Activated naive CD4-positive, alpha-beta T cell treated with anti-CD3 and anti-CD28 coated beads for 36 hours (primary cell): Measurements from ENCODE around the gene PSMA1. TPM values are rescaled to one million over a fixed set of nuclear protein-coding genes. Genes with fewer than 3 reads are reported as not detected.
"Not testable (repeated sequence)": the region's sequence is repeated elsewhere in the genome, so short reads cannot be mapped to it uniquely, and the experiment has no call there.

Source experiments
- CTCF ChIA-PET: fragments of 350-600 bp; sonication (Branson Sonifier 250); formaldehyde crosslinking; loops from one replicate; lab custom pipeline; 2021; ENCODE audit warnings: antibody characterized with exemption; lab: Charles Lee
- DNase-seq: peaks from one replicate; pipeline ENCODE4 v3.0.0-alpha.2; 2020
- H3K27ac Mint-ChIP-seq: one replicate; pipeline ENCODE4 v1.8.0; 2021; ENCODE audit warnings: mild to moderate bottlenecking, mixed read lengths
- H3K27me3 Mint-ChIP-seq: one replicate; pipeline ENCODE4 v1.8.0; 2021; ENCODE audit warnings: low read depth, mixed read lengths
- H3K36me3 Mint-ChIP-seq: one replicate; pipeline ENCODE4 v1.8.0; 2021; ENCODE audit warnings: low read depth, mixed read lengths
- H3K4me1 Mint-ChIP-seq: one replicate; pipeline ENCODE4 v1.8.0; 2021; ENCODE audit warnings: low read depth, mixed read lengths
- H3K4me3 Mint-ChIP-seq: one replicate; pipeline ENCODE4 v1.8.0; 2021; ENCODE audit warnings: mild to moderate bottlenecking, moderate library complexity, mixed read lengths
- H3K9me3 Mint-ChIP-seq: one replicate; pipeline ENCODE4 v1.8.0; 2021; ENCODE audit warnings: mixed read lengths
- intact Hi-C: fragments of 100-400 bp; cut with micrococcal nuclease; formaldehyde crosslinking; loops from one replicate; pipeline ENCODE4 v1.15.1; 2023
- total RNA-seq, 2 experiments: library from RNA; stranded (reverse); gene quantifications; one replicate each; pipeline ENCODE4 v1.2.3, GENCODE V29; 2021

The PSMA1 gene
- total RNA-seq, 2 experiments from 2014 or later = 367 to 375 TPM

GRCh38 chr11:14546672-14547071, 26.5 kb upstream of the PSMA1 start:
- H3K9me3 Mint-ChIP-seq = no peaks in the 10 kb centered on the region
- peak overlapping the region; percentile 30 for H3K27ac Mint-ChIP-seq
- CTCF ChIA-PET = interaction anchor here (0.5 to 1.4 kb wide), 3 partner anchors 10 to 361 kb away, joined by 3 read pairs; no protein-coding TSS in a partner anchor
- no peak for DNase-seq
- no peaks in the 10 kb centered on the region for H3K27me3 Mint-ChIP-seq
- intact Hi-C loops = no loop called here
- H3K4me3 Mint-ChIP-seq = no peak overlapping the region
- peaks cover 7% of the 10 kb centered on the region for H3K36me3 Mint-ChIP-seq
- H3K4me1 Mint-ChIP-seq = peaks cover 36% of the 10 kb centered on the region

- H3K27ac Mint-ChIP-seq = no peak overlapping the region
- peaks cover 52% of the 10 kb centered on the region for H3K4me1 Mint-ChIP-seq
- intact Hi-C loops = loop anchor here (1.0 to 5.0 kb wide), 7 partner anchors 11 to 508 kb away; no protein-coding TSS in a partner anchor
- H3K4me3 Mint-ChIP-seq = no peak overlapping the region
- no peaks in the 10 kb centered on the region for H3K27me3 Mint-ChIP-seq
- CTCF ChIA-PET = interaction anchor here (8.5 kb wide), 1 partner anchor 361 kb away, joined by 86 read pairs; no protein-coding TSS in a partner anchor
- peaks cover 6% of the 10 kb centered on the region for H3K36me3 Mint-ChIP-seq
- no peak for DNase-seq
- H3K9me3 Mint-ChIP-seq = no peaks in the 10 kb centered on the region
Observed at GRCh38 chr11:14544611-14545010, 24.4 kb upstream of the PSMA1 start.

GRCh38 chr11:14543260-14543659, 23.1 kb upstream of the PSMA1 start:
- H3K27me3 Mint-ChIP-seq = no peaks in the 10 kb centered on the region
- no peak for DNase-seq
- no peak overlapping the region for H3K27ac Mint-ChIP-seq
- peaks cover 55% of the 10 kb centered on the region for H3K4me1 Mint-ChIP-seq
- CTCF ChIA-PET = interaction anchor here (1.0 to 8.5 kb wide), 3 partner anchors 12 to 363 kb away, joined by 3 to 86 read pairs (median 6); partner anchors contain the start of gene PDE3B
- no peaks in the 10 kb centered on the region for H3K9me3 Mint-ChIP-seq
- intact Hi-C loops = loop anchor here (5.0 kb wide), 1 partner anchor 509 kb away; no protein-coding TSS in a partner anchor
- no peak overlapping the region for H3K4me3 Mint-ChIP-seq
- peaks cover 6% of the 10 kb centered on the region for H3K36me3 Mint-ChIP-seq

GRCh38 chr11:14542324-14542723, 22.1 kb upstream of the PSMA1 start:
- intact Hi-C loops = loop anchor here (5.0 kb wide), 1 partner anchor 510 kb away; no protein-coding TSS in a partner anchor
- peaks cover 61% of the 10 kb centered on the region for H3K4me1 Mint-ChIP-seq
- no peak for DNase-seq
- H3K27ac Mint-ChIP-seq = no peak overlapping the region
- peaks cover 4% of the 10 kb centered on the region for H3K36me3 Mint-ChIP-seq
- no peaks in the 10 kb centered on the region for H3K9me3 Mint-ChIP-seq
- H3K27me3 Mint-ChIP-seq = no peaks in the 10 kb centered on the region
- H3K4me3 Mint-ChIP-seq = no peak overlapping the region
- CTCF ChIA-PET = interaction anchor here (0.6 to 8.5 kb wide), 4 partner anchors 9 to 363 kb away, joined by 3 to 86 read pairs (median 4); partner anchors contain the start of gene PDE3B

GRCh38 chr11:14541192-14541947, 21.2 kb upstream of the PSMA1 start:
- Mint-ChIP-seq H3K27me3 (no peaks in the 10 kb centered on the region), H3K36me3 (peaks cover 4% of the 10 kb centered on the region), H3K4me1 (peaks cover 59% of the 10 kb centered on the region), H3K27ac (no peak overlapping the region), H3K4me3 (no peak overlapping the region), H3K9me3 (no peaks in the 10 kb centered on the region)
- CTCF ChIA-PET = interaction anchor here (0.6 to 8.5 kb wide), 3 partner anchors 10 to 364 kb away, joined by 3 to 86 read pairs (median 6); partner anchors contain the start of gene PDE3B
- DNase-seq = no peak
- intact Hi-C loops = loop anchor here (5.0 kb wide), 1 partner anchor 511 kb away; no protein-coding TSS in a partner anchor

- intact Hi-C loops = loop anchor here (5.0 kb wide), 1 partner anchor 512 kb away; no protein-coding TSS in a partner anchor
- Mint-ChIP-seq H3K27ac (no peak overlapping the region), H3K36me3 (peaks cover 2% of the 10 kb centered on the region), H3K4me3 (no peak overlapping the region), H3K27me3 (no peaks in the 10 kb centered on the region), H3K4me1 (peaks cover 47% of the 10 kb centered on the region), H3K9me3 (no peaks in the 10 kb centered on the region)
- DNase-seq = no peak
- CTCF ChIA-PET = interaction anchor here (0.7 to 8.5 kb wide), 5 partner anchors 10 to 366 kb away, joined by 3 to 86 read pairs (median 4); partner anchors contain the start of gene PDE3B
Observed at GRCh38 chr11:14539982-14540421, 19.8 kb upstream of the PSMA1 start.

- Mint-ChIP-seq H3K27ac (no peak overlapping the region), H3K36me3 (no peaks in the 10 kb centered on the region), H3K9me3 (no peaks in the 10 kb centered on the region), H3K4me3 (no peak overlapping the region), H3K4me1 (peaks cover 38% of the 10 kb centered on the region), H3K27me3 (no peaks in the 10 kb centered on the region)
- no peak for DNase-seq
- CTCF ChIA-PET = interaction anchor here (0.6 to 8.5 kb wide), 6 partner anchors 9 to 367 kb away, joined by 3 to 86 read pairs (median 6); partner anchors contain the start of gene PDE3B
- intact Hi-C loops = no loop called here
Observed at GRCh38 chr11:14538926-14539554, 18.9 kb upstream of the PSMA1 start.

GRCh38 chr11:14538271-14538925, 18.2 kb upstream of the PSMA1 start:
- no peak for DNase-seq
- Mint-ChIP-seq H3K9me3 (no peaks in the 10 kb centered on the region), H3K27me3 (no peaks in the 10 kb centered on the region), H3K27ac (peak overlapping the region; percentile 36), H3K4me3 (no peak overlapping the region), H3K4me1 (peaks cover 36% of the 10 kb centered on the region), H3K36me3 (no peaks in the 10 kb centered on the region)
- intact Hi-C loops = no loop called here
- CTCF ChIA-PET = interaction anchor here (0.6 to 8.5 kb wide), 5 partner anchors 13 to 367 kb away, joined by 3 to 86 read pairs (median 5); no protein-coding TSS in a partner anchor

- Mint-ChIP-seq H3K4me1 (peaks cover 32% of the 10 kb centered on the region), H3K27ac (peak overlapping the region; percentile 90), H3K27me3 (no peaks in the 10 kb centered on the region), H3K36me3 (no peaks in the 10 kb centered on the region), H3K9me3 (no peaks in the 10 kb centered on the region), H3K4me3 (peak overlapping the region; percentile 68)
- peak; percentile 66 for DNase-seq
- CTCF ChIA-PET = interaction anchor here (0.6 to 8.5 kb wide), 12 partner anchors 10 to 369 kb away, joined by 3 to 86 read pairs (median 4); no protein-coding TSS in a partner anchor
- intact Hi-C loops = loop anchor here (1.0 to 2.0 kb wide), 8 partner anchors 17 to 368 kb away; partner anchors contain the start of genes CYP2R1 and PSMA1
Observed at GRCh38 chr11:14537134-14537599, 17.0 kb upstream of the PSMA1 start.

- H3K4me3 Mint-ChIP-seq, H3K27me3 Mint-ChIP-seq, DNase-seq, H3K9me3 Mint-ChIP-seq, H3K36me3 Mint-ChIP-seq, intact Hi-C loops, H3K27ac Mint-ChIP-seq: not testable (repeated sequence)
- CTCF ChIA-PET = interaction anchor here (0.6 to 2.3 kb wide), 6 partner anchors 12 to 373 kb away, joined by 3 to 14 read pairs (median 4); no protein-coding TSS in a partner anchor
- peaks cover 23% of the 10 kb centered on the region for H3K4me1 Mint-ChIP-seq
Observed at GRCh38 chr11:14535166-14535565, 15.0 kb upstream of the PSMA1 start.

GRCh38 chr11:14529951-14530350, 9.8 kb upstream of the PSMA1 start:
- intact Hi-C loops = no loop called here
- DNase-seq = no peak

More at GRCh38 chr11:14529951-14530350, 9.8 kb upstream of the PSMA1 start:
- Mint-ChIP-seq H3K27ac (no peak overlapping the region), H3K4me1 (no peaks in the 10 kb centered on the region), H3K36me3 (no peaks in the 10 kb centered on the region), H3K9me3 (no peaks in the 10 kb centered on the region), H3K27me3 (no peaks in the 10 kb centered on the region), H3K4me3 (no peak overlapping the region)
- CTCF ChIA-PET = interaction anchor here (1.6 to 4.3 kb wide), 2 partner anchors 10 to 377 kb away, joined by 4 to 42 read pairs; no protein-coding TSS in a partner anchor
